Gastrocnemius medialis (tissue), 4 donors: Measurements from ENCODE around the gene KMT2E. TPM values are rescaled to one million over a fixed set of nuclear protein-coding genes. Genes with fewer than 3 reads are reported as not detected.
"Not testable (repeated sequence)": the region's sequence is repeated elsewhere in the genome, so short reads cannot be mapped to it uniquely, and the experiment has no call there.

Experiments used
- ATAC-seq, 2 donors: fragments of 150-250 bp; one replicate each; pipeline ENCODE4 v1.9.1; 2016
- DNase-seq, 2 donors: peaks; one replicate each; pipeline ENCODE4 v3.0.0-alpha.2; 2019
- H3K27ac ChIP-seq, 4 donors: fragments of 200-600 bp; sonication (generic); 1 replicate in 1 of 4; 2 replicates in 3 of 4; pipeline ENCODE4 v1.5.1; 2016 to 2018; ENCODE audit warnings: mild to moderate bottlenecking in 2 of 4, moderate library complexity in 1 of 4
- H3K27me3 ChIP-seq, 3 donors: fragments of 200-600 bp; sonication (generic) in 2 of 3; 1 replicate in 1 of 3; 2 replicates in 2 of 3; pipeline versions ENCODE4 v1.5.1 to v1.6.0; 2016 to 2019; ENCODE audit warnings: mild to moderate bottlenecking in 1 of 3, moderate library complexity in 1 of 3
- H3K36me3 ChIP-seq, 2 donors: fragments of 200-600 bp; sonication (generic) in 1 of 2; one replicate each; pipeline ENCODE4 v1.5.1; 2017 to 2018
- H3K4me1 ChIP-seq, 2 donors: fragments of 200-600 bp; sonication (generic) in 1 of 2; one replicate each; pipeline ENCODE4 v1.5.1; 2016 to 2017; ENCODE audit warnings: mild to moderate bottlenecking in 2 of 2
- H3K4me3 ChIP-seq, 4 donors: fragments of 200-600 bp; sonication (generic) in 3 of 4; 1 replicate in 1 of 4; 2 replicates in 3 of 4; pipeline ENCODE4 v1.5.1; 2016 to 2019; ENCODE audit warnings: mild to moderate bottlenecking in 2 of 4
- H3K9me3 ChIP-seq, 3 donors: fragments of 200-600 bp; sonication (generic) in 2 of 3; 1 replicate in 1 of 3; 2 replicates in 2 of 3; pipeline ENCODE4 v1.5.1; 2016 to 2019
- POLR2A ChIP-seq, 2 donors: fragments of 450-650 bp; IDR thresholded peaks; one replicate each; pipeline ENCODE4 v1.6.1; 2017; ENCODE audit warnings: antibody characterized with exemption in 2 of 2, mild to moderate bottlenecking in 2 of 2, moderate library complexity in 2 of 2
- in situ Hi-C, 4 donors: fragments of 200-750 bp; cut with MboI; loops; one replicate each; pipeline versions ENCODE4 v1.15.0 to v1.8.0; 2017; ENCODE audit warnings: low sequenced_read_pairs in 4 of 4
- intact Hi-C: fragments of 100-400 bp; cut with DNase I; formaldehyde crosslinking; loops from one replicate; pipeline ENCODE4 v1.15.1; 2023; ENCODE audit warnings: low total_unique reads
- total RNA-seq, 4 donors: library from RNA; depleted of rRNA; stranded (reverse); fragments of >200 nt; gene quantifications; one replicate each; pipeline versions ENCODE4 v1.1.0 to v1.2.3, GENCODE V29; 2016
- TF ChIP-seq, protein P1 (sequence below), 5 experiments: fragments of 450-650 bp in 3 of 5; fragments of 200-600 bp in 2 of 5; sonication (generic) in 2 of 5; IDR thresholded peaks in 4 of 5; conservative IDR thresholded peaks in 1 of 5; 1 replicate in 4 of 5; 2 replicates in 1 of 5; pipeline ENCODE4 v1.5.1; 2016 to 2019; ENCODE audit warnings: antibody characterized with exemption in 5 of 5, mild to moderate bottlenecking in 3 of 5, moderate library complexity in 3 of 5

The KMT2E gene
- total RNA-seq, 4 donors from 2014 or later, result 29.7 to 72.1 (median 38.0) TPM

DNA sequence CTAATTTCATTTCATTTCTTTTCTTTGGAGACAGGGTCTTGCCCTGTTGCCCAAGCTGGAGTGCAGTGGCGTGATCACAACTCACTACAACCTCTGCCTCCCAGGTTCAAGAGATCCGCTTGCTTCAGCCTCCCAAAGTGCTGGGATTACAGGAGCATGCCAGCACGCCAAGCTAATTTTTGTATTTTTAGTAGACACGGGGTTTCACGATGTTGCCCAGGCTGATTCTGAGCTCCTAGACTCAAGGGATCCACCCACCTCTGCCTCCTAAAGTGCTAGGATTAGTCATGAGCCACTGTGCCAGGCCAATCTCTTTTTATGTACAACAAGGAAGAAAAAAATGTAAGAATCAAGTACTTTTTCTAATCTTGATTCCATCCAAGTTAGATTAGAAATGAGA lies 10.7 kb upstream of the KMT2E start:
- in situ Hi-C loops (loop anchor here in 1 of 4 donors (25.0 kb wide), 1 partner anchor 1109 kb away; the partner anchor contains the start of gene SYPL1), intact Hi-C loops (no loop called here)
- H3K27me3 ChIP-seq, result no peaks in the 10 kb centered on the region
- TF ChIP-seq, protein P1, sequence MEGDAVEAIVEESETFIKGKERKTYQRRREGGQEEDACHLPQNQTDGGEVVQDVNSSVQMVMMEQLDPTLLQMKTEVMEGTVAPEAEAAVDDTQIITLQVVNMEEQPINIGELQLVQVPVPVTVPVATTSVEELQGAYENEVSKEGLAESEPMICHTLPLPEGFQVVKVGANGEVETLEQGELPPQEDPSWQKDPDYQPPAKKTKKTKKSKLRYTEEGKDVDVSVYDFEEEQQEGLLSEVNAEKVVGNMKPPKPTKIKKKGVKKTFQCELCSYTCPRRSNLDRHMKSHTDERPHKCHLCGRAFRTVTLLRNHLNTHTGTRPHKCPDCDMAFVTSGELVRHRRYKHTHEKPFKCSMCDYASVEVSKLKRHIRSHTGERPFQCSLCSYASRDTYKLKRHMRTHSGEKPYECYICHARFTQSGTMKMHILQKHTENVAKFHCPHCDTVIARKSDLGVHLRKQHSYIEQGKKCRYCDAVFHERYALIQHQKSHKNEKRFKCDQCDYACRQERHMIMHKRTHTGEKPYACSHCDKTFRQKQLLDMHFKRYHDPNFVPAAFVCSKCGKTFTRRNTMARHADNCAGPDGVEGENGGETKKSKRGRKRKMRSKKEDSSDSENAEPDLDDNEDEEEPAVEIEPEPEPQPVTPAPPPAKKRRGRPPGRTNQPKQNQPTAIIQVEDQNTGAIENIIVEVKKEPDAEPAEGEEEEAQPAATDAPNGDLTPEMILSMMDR (IDR thresholded peaks at IDR 0.05 in 4 of 5, conservative IDR thresholded peaks at IDR 0.05 in 1 of 5), result no peak
- no peak for TF ChIP-seq POLR2A (IDR thresholded peaks at IDR 0.05)
- no peaks in the 10 kb centered on the region for H3K9me3 ChIP-seq
- peak overlapping the region in 1 of 4 donors; percentile 100 for H3K27ac ChIP-seq
- H3K4me1 ChIP-seq, result peaks cover 81 to 84% of the 10 kb centered on the region in 2 donors
- H3K36me3 ChIP-seq, result no peaks in the 10 kb centered on the region
- peak; percentile 87 to 89 for ATAC-seq
- DNase-seq, result peak; percentile 54 to 79
- peak overlapping the region in 3 of 4 donors; percentile 6 to 39 (median 25) for H3K4me3 ChIP-seq

DNA sequence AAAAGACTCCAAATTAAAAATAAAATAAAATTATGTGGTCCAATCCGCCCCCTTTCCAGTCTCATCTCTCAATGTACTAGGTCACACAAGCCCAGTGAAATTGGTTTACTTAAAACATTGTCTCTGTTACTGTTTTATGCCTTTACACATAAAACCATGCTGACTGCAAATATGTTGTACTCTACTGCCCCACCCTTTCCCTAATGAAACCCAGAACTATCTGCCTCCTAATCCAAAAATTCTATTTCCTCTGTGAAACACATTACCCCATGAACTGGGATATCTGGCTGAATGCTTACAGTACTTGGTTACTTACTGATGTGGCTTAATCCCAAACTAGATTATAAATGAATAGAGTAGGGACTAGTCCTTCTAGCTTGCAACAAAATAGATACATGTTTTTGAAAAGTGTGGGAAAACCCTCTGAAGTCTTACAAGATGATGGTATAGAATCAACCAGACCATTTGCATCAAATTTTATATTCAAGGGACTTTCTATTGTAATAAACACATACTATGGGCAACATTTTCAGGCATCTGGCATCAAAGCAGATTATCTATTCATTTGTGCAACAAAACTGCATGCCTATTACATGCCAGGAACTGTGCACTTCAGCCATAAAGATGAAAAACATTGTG lies 10.0 kb upstream of the KMT2E start:
- intact Hi-C loops, result no loop called here
- peak overlapping the region in 1 of 4 donors; percentile 39 for H3K4me3 ChIP-seq

DNA sequence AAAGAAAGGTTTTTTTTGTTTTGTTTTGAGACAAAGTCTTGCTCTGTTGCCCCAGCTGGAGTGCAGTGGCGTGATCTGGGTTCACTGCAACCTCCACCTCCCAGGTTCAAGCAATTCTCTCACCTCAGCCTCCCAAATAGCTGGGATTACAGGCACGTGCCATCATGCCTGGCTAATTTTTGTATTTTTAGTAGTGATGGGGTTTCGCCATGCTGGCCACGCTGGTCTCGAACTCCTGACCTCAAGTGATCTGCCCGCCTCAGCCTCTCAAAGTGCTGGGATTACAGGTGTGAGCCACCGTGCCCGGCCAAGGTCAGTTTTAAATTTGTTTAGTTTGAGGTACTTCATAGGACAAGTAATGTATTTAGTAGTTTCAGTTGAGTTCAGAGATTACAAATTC lies 9.0 kb upstream of the KMT2E start:
- in situ Hi-C loops, result loop anchor here in 1 of 4 donors (25.0 kb wide), 1 partner anchor 1107 kb away; the partner anchor contains the start of gene SYPL1
- H3K36me3 ChIP-seq, H3K9me3 ChIP-seq, ATAC-seq, H3K27me3 ChIP-seq, intact Hi-C loops, H3K4me3 ChIP-seq, DNase-seq: not testable (repeated sequence)
- peaks cover 80% of the 10 kb centered on the region in 2 donors for H3K4me1 ChIP-seq
- H3K27ac ChIP-seq, result peak overlapping the region in 1 of 4 donors; percentile 100

More for the DNA sequence above, 10.0 kb upstream of the KMT2E start:
- H3K36me3 ChIP-seq, result no peaks in the 10 kb centered on the region
- ATAC-seq, result peak; percentile 9 to 33
- peaks cover 80 to 82% of the 10 kb centered on the region in 2 donors for H3K4me1 ChIP-seq
- DNase-seq, result no peak
- TF ChIP-seq, protein P1 (IDR thresholded peaks at IDR 0.05 in 4 of 5, conservative IDR thresholded peaks at IDR 0.05 in 1 of 5), result no peak
- TF ChIP-seq POLR2A (IDR thresholded peaks at IDR 0.05), result no peak
- no peaks in the 10 kb centered on the region for H3K9me3 ChIP-seq
- peak overlapping the region in 1 of 4 donors; percentile 100 for H3K27ac ChIP-seq
- H3K27me3 ChIP-seq, result no peaks in the 10 kb centered on the region
- in situ Hi-C loops, result loop anchor here in 1 of 4 donors (25.0 kb wide), 1 partner anchor 1108 kb away; the partner anchor contains the start of gene SYPL1

DNA sequence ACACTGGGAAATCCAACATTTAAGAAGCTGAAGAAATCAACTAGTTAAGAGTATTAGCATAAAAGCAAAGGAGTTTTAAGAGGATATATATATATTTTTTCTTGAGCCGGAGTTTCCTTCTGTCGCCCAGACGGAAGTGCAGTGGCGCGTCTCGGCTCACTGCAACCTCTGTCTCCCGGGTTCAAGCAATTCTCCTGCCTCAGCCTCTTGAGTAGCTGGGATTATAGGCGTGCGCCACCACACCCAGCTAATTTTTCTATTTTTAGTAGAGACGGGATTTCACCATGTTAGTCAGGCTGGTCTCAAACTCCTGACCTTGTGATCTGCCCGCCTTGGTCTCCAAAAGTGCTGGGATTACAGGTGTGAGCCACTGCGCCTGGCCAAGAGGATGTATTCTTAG lies 8.5 kb upstream of the KMT2E start:
- peaks cover 80 to 81% of the 10 kb centered on the region in 2 donors for H3K4me1 ChIP-seq
- H3K36me3 ChIP-seq, intact Hi-C loops, ATAC-seq, H3K9me3 ChIP-seq, H3K27me3 ChIP-seq, H3K4me3 ChIP-seq: not testable (repeated sequence)
- H3K27ac ChIP-seq, result peak overlapping the region in 1 of 4 donors; percentile 100
- peak in 1 of 2 donors; percentile 10 for DNase-seq
- in situ Hi-C loops, result loop anchor here in 1 of 4 donors (25.0 kb wide), 1 partner anchor 1107 kb away; the partner anchor contains the start of gene SYPL1

DNA sequence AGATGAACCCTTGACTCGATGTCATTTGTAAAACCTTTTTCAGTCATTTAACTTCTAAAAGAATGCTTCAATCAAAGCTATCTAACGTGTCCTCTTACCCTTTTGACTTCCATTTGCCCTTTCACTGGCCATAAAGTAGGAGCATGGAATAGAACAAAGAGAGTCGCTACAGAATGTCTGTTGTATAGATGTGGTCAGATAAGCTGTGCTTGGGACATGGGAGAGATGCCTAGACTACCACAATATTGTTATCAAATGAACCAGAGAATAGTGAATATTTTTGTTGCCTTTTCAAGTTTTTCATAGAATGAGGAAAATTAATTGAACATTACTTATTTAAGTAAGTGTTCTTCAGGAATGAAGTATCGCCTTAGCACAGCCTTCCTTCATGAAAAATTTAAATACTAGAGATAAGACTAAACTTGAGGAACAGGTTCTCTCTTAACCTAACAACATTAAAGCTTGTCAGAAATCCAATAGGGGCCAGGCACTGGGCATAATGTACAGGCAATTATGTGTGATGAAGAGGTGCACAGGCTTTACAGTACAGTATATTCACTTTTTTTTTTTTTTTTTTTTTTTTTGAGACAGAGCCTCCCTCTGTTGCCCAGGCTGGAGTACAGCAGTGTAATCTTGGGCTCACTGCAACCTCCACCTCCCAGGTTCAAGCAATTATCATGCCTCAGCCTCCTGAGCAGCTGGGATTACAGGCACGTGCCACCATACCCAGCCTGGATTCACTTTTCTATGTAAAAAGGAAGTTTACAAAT lies 7.5 kb upstream of the KMT2E start:
- intact Hi-C loops, result no loop called here
- ATAC-seq, result no peak
- in situ Hi-C loops, result loop anchor here in 1 of 4 donors (25.0 kb wide), 1 partner anchor 1106 kb away; the partner anchor contains the start of gene SYPL1
- Histone ChIP-seq H3K4me3 (no peak overlapping the region), H3K36me3 (no peaks in the 10 kb centered on the region), H3K27ac (peak overlapping the region in 1 of 4 donors; percentile 100), H3K27me3 (no peaks in the 10 kb centered on the region), H3K9me3 (no peaks in the 10 kb centered on the region), H3K4me1 (peaks cover 75 to 79% of the 10 kb centered on the region in 2 donors)
- no peak for TF ChIP-seq POLR2A (IDR thresholded peaks at IDR 0.05)
- TF ChIP-seq, protein P1 (IDR thresholded peaks at IDR 0.05 in 4 of 5, conservative IDR thresholded peaks at IDR 0.05 in 1 of 5), result no peak
- DNase-seq, result no peak
